Colonic mucosa (tissue), 4 donors: ENCODE data around the gene NTN1. TPM values are rescaled to one million over a fixed set of nuclear protein-coding genes. Genes with fewer than 3 reads are reported as not detected.

Experiments used
- DNase-seq: peaks from one replicate; pipeline ENCODE4 v3.0.0-alpha.2; 2020
- H3K27ac ChIP-seq: fragments of 200-600 bp; one replicate; pipeline ENCODE4 v1.8.0; 2021
- H3K27me3 ChIP-seq: fragments of 200-600 bp; one replicate; pipeline ENCODE4 v1.8.0; 2021
- H3K36me3 ChIP-seq: fragments of 200-600 bp; one replicate; pipeline ENCODE4 v1.8.0; 2021
- H3K4me1 ChIP-seq: fragments of 200-600 bp; one replicate; pipeline ENCODE4 v1.8.0; 2021; ENCODE audit warnings: mild to moderate bottlenecking
- H3K4me3 ChIP-seq: fragments of 200-600 bp; one replicate; pipeline ENCODE4 v1.8.0; 2021
- H3K9ac ChIP-seq, 2 donors: one replicate each; pipeline ENCODE4 v1.7.0; 2013; ENCODE audit warnings: control low read depth in 2 of 2, low read depth in 2 of 2, low read length in 2 of 2
- H3K9me3 ChIP-seq: fragments of 200-600 bp; one replicate; pipeline ENCODE4 v1.8.0; 2021
- intact Hi-C: fragments of 100-400 bp; cut with DNase I; formaldehyde crosslinking; loops from one replicate; pipeline ENCODE4 v1.14.1; 2022
- total RNA-seq, 2 donors: library from RNA; stranded (reverse); fragmentation: NEBNext Ultra II Directional in 1 of 2; extraction: Animal tissue kit (Norgen Biotek cat#: 25700) in 1 of 2; gene quantifications; one replicate each; pipeline ENCODE4 v1.2.1, GENCODE V29; 2021
- TF ChIP-seq, protein P1 (sequence below): fragments of 200-600 bp; IDR thresholded peaks from one replicate; pipeline ENCODE4 v1.8.0; 2022; ENCODE audit warnings: antibody characterized with exemption, mild to moderate bottlenecking
- donor health status: healthy.
- donor health status: DM: no; HTN: no; CAD: no.
- donor health status: DM: no; HTN: no; CAD: no.

The NTN1 gene
- total RNA-seq, 2 donors from 2014 or later: 2.1 to 5.5 TPM

DNA sequence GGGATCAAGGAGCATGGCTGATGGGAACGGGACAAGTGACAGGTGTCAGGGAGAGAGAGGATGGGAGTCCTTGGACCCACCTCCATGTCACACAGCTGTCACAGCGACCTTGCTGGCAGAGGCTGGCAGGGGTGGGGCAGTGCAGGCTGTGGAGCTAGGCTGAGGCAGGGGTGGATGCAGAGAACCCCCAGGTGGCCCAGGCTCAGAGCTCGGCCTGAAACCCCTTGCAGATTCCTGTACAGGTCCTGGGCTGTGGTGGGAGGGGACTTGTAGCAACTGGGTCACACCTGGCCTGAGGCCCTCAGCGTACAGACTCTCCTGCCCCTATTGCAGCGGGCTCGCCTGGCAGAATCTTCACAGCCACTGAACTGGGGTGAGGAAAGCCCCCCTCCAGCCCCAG lies 174.1 kb downstream of the NTN1 start:
- TF ChIP-seq, protein P1, sequence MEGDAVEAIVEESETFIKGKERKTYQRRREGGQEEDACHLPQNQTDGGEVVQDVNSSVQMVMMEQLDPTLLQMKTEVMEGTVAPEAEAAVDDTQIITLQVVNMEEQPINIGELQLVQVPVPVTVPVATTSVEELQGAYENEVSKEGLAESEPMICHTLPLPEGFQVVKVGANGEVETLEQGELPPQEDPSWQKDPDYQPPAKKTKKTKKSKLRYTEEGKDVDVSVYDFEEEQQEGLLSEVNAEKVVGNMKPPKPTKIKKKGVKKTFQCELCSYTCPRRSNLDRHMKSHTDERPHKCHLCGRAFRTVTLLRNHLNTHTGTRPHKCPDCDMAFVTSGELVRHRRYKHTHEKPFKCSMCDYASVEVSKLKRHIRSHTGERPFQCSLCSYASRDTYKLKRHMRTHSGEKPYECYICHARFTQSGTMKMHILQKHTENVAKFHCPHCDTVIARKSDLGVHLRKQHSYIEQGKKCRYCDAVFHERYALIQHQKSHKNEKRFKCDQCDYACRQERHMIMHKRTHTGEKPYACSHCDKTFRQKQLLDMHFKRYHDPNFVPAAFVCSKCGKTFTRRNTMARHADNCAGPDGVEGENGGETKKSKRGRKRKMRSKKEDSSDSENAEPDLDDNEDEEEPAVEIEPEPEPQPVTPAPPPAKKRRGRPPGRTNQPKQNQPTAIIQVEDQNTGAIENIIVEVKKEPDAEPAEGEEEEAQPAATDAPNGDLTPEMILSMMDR: no peak
- Histone ChIP-seq H3K4me3 (no peak overlapping the region), H3K9me3 (no peaks in the 10 kb centered on the region), H3K27me3 (no peaks in the 10 kb centered on the region), H3K9ac (no peak overlapping the region), H3K4me1 (peaks cover 4% of the 10 kb centered on the region), H3K27ac (no peak overlapping the region), H3K36me3 (no peaks in the 10 kb centered on the region)
- no peak for DNase-seq
- intact Hi-C loops: no loop called here

DNA sequence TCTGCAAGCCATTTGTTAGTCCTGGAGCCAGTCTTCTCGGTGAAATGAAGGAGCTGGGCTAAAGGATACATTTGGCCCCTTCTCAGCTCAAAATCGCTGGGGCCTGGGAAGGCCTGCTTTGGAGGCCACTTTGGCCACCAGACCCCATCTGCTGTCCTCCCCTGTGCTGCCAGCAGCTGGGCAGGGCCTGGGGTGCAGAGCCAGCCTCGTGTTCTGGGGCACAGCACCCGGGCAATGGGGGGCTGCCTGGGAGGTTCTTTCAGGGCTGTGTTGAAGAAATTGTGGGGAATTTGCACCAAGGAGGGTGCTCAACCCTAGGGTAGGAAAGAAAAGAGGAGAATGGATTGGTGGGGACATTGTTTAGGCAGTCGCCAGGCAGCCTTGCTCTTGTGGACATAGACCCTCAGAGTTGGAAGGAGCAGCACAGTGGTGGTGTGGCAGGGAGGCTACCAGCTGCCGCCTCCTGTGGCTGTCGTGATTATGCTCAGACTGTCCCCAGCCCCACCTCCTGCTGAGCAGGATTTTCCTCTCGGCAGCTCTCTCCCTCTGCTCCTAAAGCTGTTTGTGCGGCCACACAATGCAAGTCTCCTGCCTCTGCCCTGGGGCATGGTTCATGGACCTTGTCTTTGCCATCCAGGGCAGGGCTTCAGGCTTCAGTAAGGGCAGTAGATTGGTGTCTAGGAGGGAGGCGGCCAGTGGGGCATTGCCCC lies 174.8 kb downstream of the NTN1 start:
- peaks cover 4% of the 10 kb centered on the region for H3K4me1 ChIP-seq
- H3K9ac ChIP-seq: peak overlapping the region in 1 of 2 donors; percentile 59
- intact Hi-C loops: no loop called here

DNA sequence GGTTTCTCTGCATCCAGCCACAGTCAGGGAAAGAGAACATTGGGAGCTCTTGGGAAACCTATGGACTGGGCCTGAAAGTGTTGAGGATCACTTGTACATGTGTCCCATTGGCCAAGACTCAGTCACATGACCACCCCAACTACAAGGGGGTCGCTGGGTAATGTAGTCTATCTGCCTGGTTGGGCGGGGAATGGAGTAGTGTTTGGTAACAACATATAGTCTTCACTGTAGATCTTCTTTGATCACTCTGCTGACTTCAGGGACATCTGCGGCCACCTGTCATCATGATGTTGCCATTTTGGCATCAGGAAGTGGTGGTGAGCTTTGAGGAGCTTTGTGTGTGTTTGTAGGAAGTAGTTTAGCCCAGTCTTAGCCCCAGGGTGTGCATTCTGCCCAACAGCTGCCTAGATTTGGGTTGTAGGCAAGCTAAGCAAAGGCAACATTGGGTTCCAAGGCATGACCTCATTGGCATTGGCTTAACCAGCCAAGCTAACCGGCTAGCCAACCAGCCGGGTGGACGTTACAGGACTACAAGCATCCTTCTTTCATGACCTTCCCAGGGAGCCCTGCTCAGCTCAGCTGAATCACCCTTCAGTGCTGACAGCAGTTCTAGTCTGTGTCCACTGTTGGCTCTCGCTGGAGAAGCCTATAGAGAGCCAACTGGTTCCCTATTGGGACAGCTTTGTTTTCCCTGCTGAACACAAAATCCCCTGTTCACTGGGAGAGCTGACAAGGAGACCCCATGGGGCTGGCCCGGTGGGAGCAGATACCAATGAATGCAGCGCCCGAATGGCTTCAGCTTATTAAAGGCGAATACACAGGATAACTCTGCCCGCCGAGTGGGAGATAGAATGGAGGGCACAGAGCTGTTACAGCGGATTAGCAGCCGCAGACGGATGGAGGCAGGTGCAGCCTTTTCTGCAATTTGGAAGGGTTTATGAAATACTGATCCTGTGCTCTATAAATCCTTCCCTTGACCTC lies 178.6 kb downstream of the NTN1 start:
- H3K27ac ChIP-seq: no peak overlapping the region
- intact Hi-C loops: no loop called here
- no peaks in the 10 kb centered on the region for H3K36me3 ChIP-seq
- H3K4me1 ChIP-seq: peaks cover 4% of the 10 kb centered on the region
- TF ChIP-seq, protein P1: no peak
- DNase-seq: no peak
- no peak overlapping the region for H3K9ac ChIP-seq
- H3K9me3 ChIP-seq: no peaks in the 10 kb centered on the region
- H3K27me3 ChIP-seq: no peaks in the 10 kb centered on the region
- H3K4me3 ChIP-seq: no peak overlapping the region

More for the DNA sequence above, 174.8 kb downstream of the NTN1 start:
- Histone ChIP-seq H3K4me3 (no peak overlapping the region), H3K36me3 (no peaks in the 10 kb centered on the region), H3K9me3 (no peaks in the 10 kb centered on the region), H3K27me3 (no peaks in the 10 kb centered on the region), H3K27ac (peak overlapping the region; percentile 52)
- peak; percentile 60 for DNase-seq
- TF ChIP-seq, protein P1: no peak

DNA sequence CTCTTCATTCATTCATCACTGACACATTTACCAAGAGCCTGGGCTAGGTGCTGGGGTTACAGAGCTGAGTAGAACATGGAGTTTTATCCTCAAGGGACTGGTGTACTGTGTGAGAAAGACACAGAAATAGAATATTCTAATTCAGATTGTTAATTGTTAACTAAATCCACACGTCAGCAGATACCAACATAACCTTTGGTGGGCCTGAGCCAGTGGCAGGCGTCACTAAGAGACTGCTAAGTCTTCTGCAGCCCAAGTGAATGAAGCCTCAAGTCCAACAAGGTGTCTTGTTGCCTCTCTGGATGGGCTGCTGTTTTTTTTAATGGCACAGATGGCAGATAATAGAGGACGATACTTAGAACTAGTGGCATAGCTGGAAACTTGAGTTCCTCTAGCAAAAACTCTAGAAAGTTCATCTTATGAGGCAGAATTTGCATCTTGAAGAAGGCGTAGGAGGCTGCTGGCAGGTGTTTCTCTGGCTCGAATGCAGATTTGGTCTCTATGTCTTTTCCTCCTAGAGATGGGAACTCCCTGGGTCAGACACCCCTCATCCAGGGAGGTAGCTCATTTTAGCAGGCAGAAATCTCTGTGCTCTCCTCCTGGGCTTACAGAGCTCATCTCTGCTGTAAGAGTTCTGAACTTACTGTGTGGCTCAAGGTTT lies 179.5 kb downstream of the NTN1 start:
- H3K27me3 ChIP-seq: no peaks in the 10 kb centered on the region
- peaks cover 6% of the 10 kb centered on the region for H3K4me1 ChIP-seq
- DNase-seq: no peak
- H3K9me3 ChIP-seq: no peaks in the 10 kb centered on the region
- no peak overlapping the region for H3K4me3 ChIP-seq
- H3K27ac ChIP-seq: no peak overlapping the region
- no peak overlapping the region for H3K9ac ChIP-seq
- intact Hi-C loops: no loop called here
- H3K36me3 ChIP-seq: no peaks in the 10 kb centered on the region
- TF ChIP-seq, protein P1: no peak

DNA sequence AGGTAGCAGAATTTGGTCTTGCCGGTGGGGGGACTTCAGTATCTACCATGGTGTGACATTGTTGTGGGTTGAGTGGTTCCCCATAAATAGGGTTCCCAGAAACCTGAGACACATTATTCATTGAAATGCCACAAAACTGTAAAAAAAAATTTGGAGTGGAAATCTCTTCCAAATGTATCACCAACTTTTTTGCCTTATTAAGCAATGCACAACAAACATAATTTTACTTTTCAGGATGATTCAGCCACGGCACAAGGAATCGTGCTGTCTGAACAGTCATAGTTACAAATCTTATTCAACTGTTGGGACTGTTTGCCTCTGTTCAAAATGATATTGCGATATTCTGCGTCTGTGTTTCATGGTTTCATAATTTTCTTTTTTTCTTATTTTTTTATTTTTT lies 181.2 kb downstream of the NTN1 start:
- DNase-seq: no peak
- no peak overlapping the region for H3K4me3 ChIP-seq
- H3K36me3 ChIP-seq: no peaks in the 10 kb centered on the region
- no peaks in the 10 kb centered on the region for H3K9me3 ChIP-seq
- H3K27ac ChIP-seq: no peak overlapping the region
- TF ChIP-seq, protein P1: no peak
- H3K4me1 ChIP-seq: peaks cover 8% of the 10 kb centered on the region
- intact Hi-C loops: no loop called here
- H3K9ac ChIP-seq: no peak overlapping the region
- no peaks in the 10 kb centered on the region for H3K27me3 ChIP-seq
